Activated CD4-positive, alpha-beta T cell treated with anti-CD3 and anti-CD28 coated beads for 36 hours (primary cell): ENCODE measurements around the gene CAPSL. TPM values are rescaled to one million over a fixed set of nuclear protein-coding genes. Genes with fewer than 3 reads are reported as not detected.
"Not testable (repeated sequence)": the region's sequence is repeated elsewhere in the genome, so short reads cannot be mapped to it uniquely, and the experiment has no call there.

ENCODE experiments used
- ATAC-seq: fragments of 200-7000 bp; cut with Tn5 transposase; one replicate; pipeline ENCODE4 v1.10.0; 2021; ENCODE audit warnings: mild to moderate bottlenecking, moderate library complexity
- CTCF ChIA-PET: fragments of 350-600 bp; sonication (Branson Sonifier 250); formaldehyde crosslinking; loops from one replicate; lab custom pipeline; 2021; ENCODE audit warnings: antibody characterized with exemption; lab: Charles Lee
- POLR2A ChIA-PET: fragments of 350-600 bp; sonication (Branson Sonifier 250); formaldehyde crosslinking; loops from one replicate; lab custom pipeline; 2021; ENCODE audit warnings: antibody characterized with exemption, inconsistent platforms; lab: Charles Lee
- DNase-seq: peaks from one replicate; pipeline ENCODE4 v3.0.0-alpha.2; 2020
- H3K27ac Mint-ChIP-seq: one replicate; pipeline ENCODE4 v1.8.0; 2021; ENCODE audit warnings: mixed read lengths
- H3K27me3 Mint-ChIP-seq: one replicate; pipeline ENCODE4 v1.8.0; 2021; ENCODE audit warnings: mixed read lengths
- H3K36me3 Mint-ChIP-seq: one replicate; pipeline ENCODE4 v1.8.0; 2021; ENCODE audit warnings: low read depth, mixed read lengths
- H3K4me1 Mint-ChIP-seq: one replicate; pipeline ENCODE4 v1.8.0; 2021; ENCODE audit warnings: mixed read lengths
- H3K4me3 Mint-ChIP-seq: one replicate; pipeline ENCODE4 v1.8.0; 2021; ENCODE audit warnings: mild to moderate bottlenecking, moderate library complexity, mixed read lengths
- H3K9me3 Mint-ChIP-seq: one replicate; pipeline ENCODE4 v1.8.0; 2021; ENCODE audit warnings: low read depth, mixed read lengths
- intact Hi-C, 2 experiments: fragments of 100-400 bp; cut with DNase I in 1 of 2; cut with micrococcal nuclease in 1 of 2; formaldehyde crosslinking; loops; one replicate each; pipeline versions ENCODE4 v1.14.2 to v1.15.1; 2022 to 2024; cut with DNase I, micrococcal nuclease
- total RNA-seq, 2 experiments: library from RNA; stranded (reverse); gene quantifications; one replicate each; pipeline ENCODE4 v1.2.3, GENCODE V29; 2021

CAPSL gene
- total RNA-seq, 2 experiments from 2014 or later, result 1.0 to 1.7 TPM

- H3K4me3 Mint-ChIP-seq, H3K9me3 Mint-ChIP-seq, POLR2A ChIA-PET, DNase-seq, H3K4me1 Mint-ChIP-seq, intact Hi-C loops, H3K27ac Mint-ChIP-seq, ATAC-seq, H3K27me3 Mint-ChIP-seq, H3K36me3 Mint-ChIP-seq: not testable (repeated sequence)
- CTCF ChIA-PET, result interaction anchor here (1.0 to 1.6 kb wide), 2 partner anchors 15 to 40 kb away, joined by 3 to 4 read pairs; no protein-coding TSS in a partner anchor
These were observed 45.6 kb downstream of the CAPSL start for GRCh38 chr5:35892799-35893198.

- DNase-seq, result no peak
- CTCF ChIA-PET, result interaction anchor here (0.6 to 1.5 kb wide), 2 partner anchors 9 to 806 kb away, joined by 4 read pairs; no protein-coding TSS in a partner anchor
These were observed 48.1 kb downstream of the CAPSL start for GRCh38 chr5:35890021-35891020.

GRCh38 chr5:35887321-35888100 lies 50.9 kb downstream of the CAPSL start:
- Mint-ChIP-seq H3K36me3 (peaks cover 13% of the 10 kb centered on the region), H3K9me3 (peaks cover 3% of the 10 kb centered on the region), H3K27ac (no peak overlapping the region), H3K27me3 (no peaks in the 10 kb centered on the region), H3K4me3 (no peak overlapping the region), H3K4me1 (peaks cover 21% of the 10 kb centered on the region)
- CTCF ChIA-PET, result no interaction called here
- DNase-seq, result no peak
- no peak for ATAC-seq
- intact Hi-C loops, result loop anchor here in 1 of 2 experiments (2.0 kb wide), 2 partner anchors 13 kb away; no protein-coding TSS in a partner anchor
- POLR2A ChIA-PET, result no interaction called here

More at GRCh38 chr5:35890021-35891020, 48.1 kb downstream of the CAPSL start:
- no peaks in the 10 kb centered on the region for H3K9me3 Mint-ChIP-seq
- H3K4me1 Mint-ChIP-seq, result peaks cover 1% of the 10 kb centered on the region
- no peaks in the 10 kb centered on the region for H3K27me3 Mint-ChIP-seq
- no peak overlapping the region for H3K4me3 Mint-ChIP-seq
- no peak overlapping the region for H3K27ac Mint-ChIP-seq
- ATAC-seq, result no peak
- intact Hi-C loops, result no loop called here
- no peaks in the 10 kb centered on the region for H3K36me3 Mint-ChIP-seq
- POLR2A ChIA-PET, result no interaction called here

- peaks cover 27% of the 10 kb centered on the region for H3K4me1 Mint-ChIP-seq
- no peak overlapping the region for H3K27ac Mint-ChIP-seq
- ChIA-PET POLR2A (no interaction called here), CTCF (no interaction called here)
- no peak overlapping the region for H3K4me3 Mint-ChIP-seq
- no peak for DNase-seq
- no peaks in the 10 kb centered on the region for H3K27me3 Mint-ChIP-seq
- ATAC-seq, result no peak
- peaks cover 17% of the 10 kb centered on the region for H3K36me3 Mint-ChIP-seq
- intact Hi-C loops, result loop anchor here in 1 of 2 experiments (2.0 kb wide), 1 partner anchor 14 kb away; no protein-coding TSS in a partner anchor
- H3K9me3 Mint-ChIP-seq, result peaks cover 3% of the 10 kb centered on the region
These were observed 52.0 kb downstream of the CAPSL start for GRCh38 chr5:35886381-35886780.

- DNase-seq, result no peak
- no peak overlapping the region for H3K27ac Mint-ChIP-seq
- H3K27me3 Mint-ChIP-seq, result no peaks in the 10 kb centered on the region
- POLR2A ChIA-PET, result no interaction called here
- no peak for ATAC-seq
- H3K9me3 Mint-ChIP-seq, result peaks cover 3% of the 10 kb centered on the region
- H3K4me3 Mint-ChIP-seq, result no peak overlapping the region
- H3K4me1 Mint-ChIP-seq, result peaks cover 37% of the 10 kb centered on the region
- CTCF ChIA-PET, result interaction anchor here (1.1 to 1.2 kb wide), 2 partner anchors 15 to 42 kb away, joined by 5 read pairs; no protein-coding TSS in a partner anchor
- intact Hi-C loops, result loop anchor here in 1 of 2 experiments (2.0 kb wide), 2 partner anchors 20 to 26 kb away; no protein-coding TSS in a partner anchor
- peaks cover 25% of the 10 kb centered on the region for H3K36me3 Mint-ChIP-seq
These were observed 53.6 kb downstream of the CAPSL start for GRCh38 chr5:35884773-35885172.

GRCh38 chr5:35884191-35884769 lies 54.1 kb downstream of the CAPSL start:
- peak overlapping the region; percentile 24 for H3K4me3 Mint-ChIP-seq
- ATAC-seq, result peak; percentile 77

GRCh38 chr5:35881758-35882157 lies 56.7 kb downstream of the CAPSL start:
- Mint-ChIP-seq H3K36me3 (peaks cover 53% of the 10 kb centered on the region), H3K27me3 (no peaks in the 10 kb centered on the region), H3K27ac (peak overlapping the region; percentile 41), H3K4me1 (peaks cover 62% of the 10 kb centered on the region), H3K9me3 (peaks cover 6% of the 10 kb centered on the region), H3K4me3 (no peak overlapping the region)
- ATAC-seq (no peak), DNase-seq (no peak)
- intact Hi-C loops, result no loop called here
- POLR2A ChIA-PET, result interaction anchor here (1.6 to 1.9 kb wide), 2 partner anchors 23 to 28 kb away, joined by 5 to 6 read pairs; no protein-coding TSS in a partner anchor
- CTCF ChIA-PET, result interaction anchor here (0.6 to 2.3 kb wide), 13 partner anchors 11 to 290 kb away, joined by 3 to 7 read pairs (median 4); no protein-coding TSS in a partner anchor

More at GRCh38 chr5:35884191-35884769, 54.1 kb downstream of the CAPSL start:
- ChIA-PET POLR2A (no interaction called here), CTCF (interaction anchor here (1.2 kb wide), 1 partner anchor 42 kb away, joined by 5 read pairs; no protein-coding TSS in a partner anchor)
- H3K36me3 Mint-ChIP-seq, result peaks cover 29% of the 10 kb centered on the region
- peak overlapping the region; percentile 92 for H3K27ac Mint-ChIP-seq
- intact Hi-C loops, result loop anchor here in 1 of 2 experiments (2.0 kb wide), 2 partner anchors 21 to 25 kb away; no protein-coding TSS in a partner anchor
- H3K4me1 Mint-ChIP-seq, result peaks cover 41% of the 10 kb centered on the region
- no peaks in the 10 kb centered on the region for H3K27me3 Mint-ChIP-seq
- DNase-seq, result no peak
- peaks cover 3% of the 10 kb centered on the region for H3K9me3 Mint-ChIP-seq

- Mint-ChIP-seq H3K4me3 (no peak overlapping the region), H3K27me3 (no peaks in the 10 kb centered on the region), H3K4me1 (peaks cover 76% of the 10 kb centered on the region), H3K9me3 (peaks cover 6% of the 10 kb centered on the region), H3K36me3 (peaks cover 69% of the 10 kb centered on the region), H3K27ac (peak overlapping the region; percentile 74)
- ATAC-seq (no peak), DNase-seq (no peak)
- ChIA-PET POLR2A (no interaction called here), CTCF (interaction anchor here (0.8 to 2.3 kb wide), 9 partner anchors 9 to 972 kb away, joined by 3 to 7 read pairs (median 3); no protein-coding TSS in a partner anchor)
- intact Hi-C loops, result no loop called here
These were observed 58.3 kb downstream of the CAPSL start for GRCh38 chr5:35880156-35880555.

GRCh38 chr5:35879649-35880048 lies 58.8 kb downstream of the CAPSL start:
- Mint-ChIP-seq H3K27ac (peak overlapping the region; percentile 72), H3K36me3 (peaks cover 74% of the 10 kb centered on the region), H3K4me1 (peaks cover 81% of the 10 kb centered on the region), H3K27me3 (no peaks in the 10 kb centered on the region), H3K9me3 (peaks cover 6% of the 10 kb centered on the region), H3K4me3 (no peak overlapping the region)
- POLR2A ChIA-PET, result no interaction called here
- intact Hi-C loops, result no loop called here
- ATAC-seq (no peak), DNase-seq (no peak)
- CTCF ChIA-PET, result interaction anchor here (0.8 to 2.3 kb wide), 7 partner anchors 8 to 971 kb away, joined by 3 to 7 read pairs (median 3); no protein-coding TSS in a partner anchor

- CTCF ChIA-PET, result interaction anchor here (0.9 to 2.3 kb wide), 3 partner anchors 23 to 52 kb away, joined by 3 to 7 read pairs (median 3); no protein-coding TSS in a partner anchor
- POLR2A ChIA-PET, result interaction anchor here (0.9 kb wide), 1 partner anchor 9 kb away, joined by 3 read pairs; no protein-coding TSS in a partner anchor
- Mint-ChIP-seq H3K9me3 (peaks cover 6% of the 10 kb centered on the region), H3K27me3 (no peaks in the 10 kb centered on the region), H3K4me3 (no peak overlapping the region), H3K36me3 (peaks cover 78% of the 10 kb centered on the region), H3K27ac (peak overlapping the region; percentile 72), H3K4me1 (peaks cover 83% of the 10 kb centered on the region)
- ATAC-seq (no peak), DNase-seq (no peak)
- intact Hi-C loops, result no loop called here
These were observed 59.3 kb downstream of the CAPSL start for GRCh38 chr5:35879096-35879495.
